ENCODE data around the gene FURIN. TPM values are rescaled to one million over a fixed set of nuclear protein-coding genes. Genes with fewer than 3 reads are reported as not detected.

The FURIN gene
- total and polyA plus RNA-seq, 2 donors (not counting 1 experiment from before 2014, with no cell fraction given) = 19.4 to 27.9 TPM

- peak overlapping the region in 2 of 4 experiments; percentile 47 to 65 for H3K4me3 ChIP-seq (replicated peaks in 1 of 4; ENCODE audit: control extremely low read depth in 1 of 4, insufficient read depth in 1 of 4, low read depth in 3 of 4, low read length in 4 of 4)
- peak overlapping the region; percentile 83 for H3K4me2 ChIP-seq (ENCODE audit: extremely low read depth, insufficient read depth, low read length)
These were observed 17.3 kb downstream of the FURIN start for GRCh38 chr15:90885432-90886290.

DNA sequence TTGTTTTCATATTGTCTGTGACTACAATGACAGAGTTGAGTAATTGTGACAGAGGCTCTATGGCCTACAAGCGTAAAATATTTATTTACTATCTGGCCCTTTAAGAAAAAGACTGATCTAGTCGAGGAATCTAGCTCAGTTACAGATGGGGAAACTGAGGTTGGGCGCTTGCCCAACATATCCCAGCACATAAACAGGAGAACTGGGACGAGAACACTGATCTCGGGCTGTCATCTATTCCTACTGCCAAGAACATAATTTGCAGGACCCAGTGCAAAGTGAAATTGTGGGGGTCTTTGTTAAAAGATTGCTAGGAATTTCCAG lies 17.9 kb downstream of the FURIN start:
- no peak overlapping the region for H2AFZ ChIP-seq (ENCODE audit: low read length)
- H3K9ac ChIP-seq (ENCODE audit: insufficient read depth, low read length) = no peak overlapping the region
- no peak for DNase-seq (ENCODE audit: low read depth in 2 of 2)
- H3K4me2 ChIP-seq (ENCODE audit: extremely low read depth, insufficient read depth, low read length) = no peak overlapping the region
- peaks cover 17% of the 10 kb centered on the region for H3K4me1 ChIP-seq (ENCODE audit: control insufficient read depth, extremely low read depth, insufficient read depth, low read length)
- H3K36me3 ChIP-seq (ENCODE audit: control insufficient read depth, insufficient read depth, low read length) = peaks cover 14% of the 10 kb centered on the region
- H3K9me3 ChIP-seq (ENCODE audit: control insufficient read depth, insufficient read depth, low read depth, low read length) = no peaks in the 10 kb centered on the region
- no peaks in the 10 kb centered on the region for H3K27me3 ChIP-seq (ENCODE audit: control insufficient read depth, insufficient read depth, low read length)
- peak overlapping the region in 1 of 4 experiments; percentile 16 for H3K4me3 ChIP-seq (replicated peaks in 1 of 4; ENCODE audit: control extremely low read depth in 1 of 4, insufficient read depth in 1 of 4, low read depth in 3 of 4, low read length in 4 of 4)
- TF ChIP-seq EZH2 (IDR thresholded peaks at IDR 0.05; ENCODE audit: low read length, missing control alignments) (no peak), CTCF (conservative IDR thresholded peaks at IDR 0.05 in 1 of 2, IDR thresholded peaks at IDR 0.05 in 1 of 2; ENCODE audit: low read depth in 1 of 2, low read length in 2 of 2) (no peak)
- peaks cover 5% of the 10 kb centered on the region for H3K79me2 ChIP-seq (ENCODE audit: control insufficient read depth, insufficient read depth, low read length)
- H3K27ac ChIP-seq (ENCODE audit: insufficient read depth, low read length) = no peak overlapping the region
- no peaks in the 10 kb centered on the region for H4K20me1 ChIP-seq (ENCODE audit: control insufficient read depth, extremely low read depth, insufficient read depth, low read length)

More at GRCh38 chr15:90885432-90886290, 17.3 kb downstream of the FURIN start:
- Histone ChIP-seq H3K9ac (ENCODE audit: insufficient read depth, low read length) (no peak overlapping the region), H3K36me3 (ENCODE audit: control insufficient read depth, insufficient read depth, low read length) (peaks cover 17% of the 10 kb centered on the region), H2AFZ (ENCODE audit: low read length) (no peak overlapping the region), H4K20me1 (ENCODE audit: control insufficient read depth, extremely low read depth, insufficient read depth, low read length) (no peaks in the 10 kb centered on the region), H3K27ac (ENCODE audit: insufficient read depth, low read length) (peak overlapping the region; percentile 85), H3K79me2 (ENCODE audit: control insufficient read depth, insufficient read depth, low read length) (peaks cover 5% of the 10 kb centered on the region), H3K27me3 (ENCODE audit: control insufficient read depth, insufficient read depth, low read length) (no peaks in the 10 kb centered on the region), H3K9me3 (ENCODE audit: control insufficient read depth, insufficient read depth, low read depth, low read length) (no peaks in the 10 kb centered on the region), H3K4me1 (ENCODE audit: control insufficient read depth, extremely low read depth, insufficient read depth, low read length) (peaks cover 17% of the 10 kb centered on the region)
- TF ChIP-seq CTCF (conservative IDR thresholded peaks at IDR 0.05 in 1 of 2, IDR thresholded peaks at IDR 0.05 in 1 of 2; ENCODE audit: low read depth in 1 of 2, low read length in 2 of 2) (peak; percentile 97), EZH2 (IDR thresholded peaks at IDR 0.05; ENCODE audit: low read length, missing control alignments) (no peak)
- DNase-seq (ENCODE audit: low read depth in 2 of 2) = peak; percentile 42 to 71

DNA sequence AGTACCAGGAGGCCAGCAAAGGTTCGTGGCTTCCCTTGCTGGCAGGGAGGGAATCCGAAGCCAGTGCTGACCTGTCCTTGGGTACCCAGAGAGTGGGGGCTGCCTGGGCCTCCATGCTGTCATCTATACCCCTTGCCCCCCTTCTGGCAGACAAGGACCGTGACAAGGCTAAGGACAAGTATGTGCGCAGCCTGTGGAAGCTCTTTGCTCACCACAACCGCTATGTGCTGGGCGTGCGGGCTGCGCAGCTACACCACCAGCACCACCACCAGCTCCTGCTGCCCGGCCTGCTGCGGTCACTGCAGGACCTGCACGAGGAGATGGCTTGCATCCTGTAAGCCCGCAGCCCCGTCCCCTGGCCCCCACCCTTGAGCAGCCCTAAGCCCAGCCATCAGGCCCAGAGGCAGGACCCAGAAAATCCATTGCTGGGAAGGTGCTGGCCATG lies 18.7 kb downstream of the FURIN start:
- Histone ChIP-seq H3K27ac (ENCODE audit: insufficient read depth, low read length) (no peak overlapping the region), H2AFZ (ENCODE audit: low read length) (no peak overlapping the region), H3K27me3 (ENCODE audit: control insufficient read depth, insufficient read depth, low read length) (no peaks in the 10 kb centered on the region), H3K9ac (ENCODE audit: insufficient read depth, low read length) (no peak overlapping the region), H3K9me3 (ENCODE audit: control insufficient read depth, insufficient read depth, low read depth, low read length) (no peaks in the 10 kb centered on the region), H3K36me3 (ENCODE audit: control insufficient read depth, insufficient read depth, low read length) (peaks cover 14% of the 10 kb centered on the region), H3K4me2 (ENCODE audit: extremely low read depth, insufficient read depth, low read length) (no peak overlapping the region), H3K79me2 (ENCODE audit: control insufficient read depth, insufficient read depth, low read length) (peaks cover 5% of the 10 kb centered on the region), H4K20me1 (ENCODE audit: control insufficient read depth, extremely low read depth, insufficient read depth, low read length) (no peaks in the 10 kb centered on the region), H3K4me1 (ENCODE audit: control insufficient read depth, extremely low read depth, insufficient read depth, low read length) (peaks cover 17% of the 10 kb centered on the region), H3K4me3 (replicated peaks in 1 of 4; ENCODE audit: control extremely low read depth in 1 of 4, insufficient read depth in 1 of 4, low read depth in 3 of 4, low read length in 4 of 4) (no peak overlapping the region)
- no peak for DNase-seq (ENCODE audit: low read depth in 2 of 2)
- TF ChIP-seq CTCF (conservative IDR thresholded peaks at IDR 0.05 in 1 of 2, IDR thresholded peaks at IDR 0.05 in 1 of 2; ENCODE audit: low read depth in 1 of 2, low read length in 2 of 2) (no peak), EZH2 (IDR thresholded peaks at IDR 0.05; ENCODE audit: low read length, missing control alignments) (no peak)

Data from fibroblast of lung (primary cell).